Measurements from ENCODE around the gene WDR5B. TPM values are rescaled to one million over a fixed set of nuclear protein-coding genes. Genes with fewer than 3 reads are reported as not detected.

The WDR5B gene
- total and polyA plus RNA-seq, 2 donors (not counting 3 experiments of a cell fraction or from before 2014, with no cell fraction given), result 1.8 to 3.7 TPM

DNA sequence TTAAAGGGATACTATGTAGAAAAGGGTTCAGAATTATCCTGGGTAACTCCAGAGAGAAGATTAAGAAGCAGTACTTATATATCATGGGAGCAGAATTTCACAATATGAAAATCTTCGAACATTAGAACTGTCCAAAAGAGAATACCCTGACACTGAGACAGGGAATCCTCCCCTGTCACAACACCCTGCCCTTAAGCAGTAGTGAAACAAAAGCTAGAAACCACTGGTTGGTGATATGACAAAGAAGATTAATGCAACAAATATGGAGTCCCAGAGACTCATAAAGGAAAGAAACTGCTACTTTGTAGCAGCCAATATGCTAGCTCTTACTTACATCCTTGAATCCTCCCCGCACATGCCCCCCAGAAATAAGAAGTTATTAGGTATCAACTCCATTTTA lies 51.4 kb downstream of the WDR5B start:
- no peak overlapping the region for H3K27ac ChIP-seq (ENCODE audit: insufficient read depth, low read depth, low read length)
- no peaks in the 10 kb centered on the region for H3K79me2 ChIP-seq (ENCODE audit: control insufficient read depth, insufficient read depth, low read length)
- CTCF ChIA-PET, result interaction anchor here (1.5 kb wide), 1 partner anchor 20 kb away, joined by 4 read pairs; the partner anchor contains the start of gene FAM162A
- H3K9me3 ChIP-seq (replicated peaks; ENCODE audit: control insufficient read depth, insufficient read depth, low read length), result no peaks in the 10 kb centered on the region
- no peak overlapping the region for H3K4me2 ChIP-seq (ENCODE audit: insufficient read depth, low read length)
- intact Hi-C loops (cut with micrococcal nuclease) (no loop called here), dilution Hi-C loops (cut with MboI; ENCODE audit: extremely low pct_ligation_motif_present, low sequenced_read_pairs) (no loop called here)
- H3K4me1 ChIP-seq (ENCODE audit: control insufficient read depth, extremely low read depth, insufficient read depth, low read length), result no peaks in the 10 kb centered on the region
- no peak overlapping the region for H2AFZ ChIP-seq (ENCODE audit: low read depth, low read length)
- no peak overlapping the region for H3K4me3 ChIP-seq (replicated peaks in 1 of 3; ENCODE audit: insufficient read depth in 1 of 3, low read depth in 1 of 3, low read length in 3 of 3)
- H3K27me3 ChIP-seq (ENCODE audit: control insufficient read depth in 2 of 2, insufficient read depth in 2 of 2, low read length in 2 of 2), result no peaks in the 10 kb centered on the region
- BruUV-seq (replicated peaks), result no TSS peak
- POLR2A ChIA-PET, result no interaction called here
- TF ChIP-seq FOS (IDR thresholded peaks at IDR 0.05; ENCODE audit: borderline replicate concordance, insufficient read depth, low read length), result no peak
- TF ChIP-seq POLR2A (IDR thresholded peaks at IDR 0.05; ENCODE audit: low read depth, low read length), result no peak
- TF ChIP-seq, protein P1, sequence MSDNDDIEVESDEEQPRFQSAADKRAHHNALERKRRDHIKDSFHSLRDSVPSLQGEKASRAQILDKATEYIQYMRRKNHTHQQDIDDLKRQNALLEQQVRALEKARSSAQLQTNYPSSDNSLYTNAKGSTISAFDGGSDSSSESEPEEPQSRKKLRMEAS (IDR thresholded peaks at IDR 0.05; ENCODE audit: insufficient read depth, insufficient read length), result no peak
- TF ChIP-seq, protein P2, sequence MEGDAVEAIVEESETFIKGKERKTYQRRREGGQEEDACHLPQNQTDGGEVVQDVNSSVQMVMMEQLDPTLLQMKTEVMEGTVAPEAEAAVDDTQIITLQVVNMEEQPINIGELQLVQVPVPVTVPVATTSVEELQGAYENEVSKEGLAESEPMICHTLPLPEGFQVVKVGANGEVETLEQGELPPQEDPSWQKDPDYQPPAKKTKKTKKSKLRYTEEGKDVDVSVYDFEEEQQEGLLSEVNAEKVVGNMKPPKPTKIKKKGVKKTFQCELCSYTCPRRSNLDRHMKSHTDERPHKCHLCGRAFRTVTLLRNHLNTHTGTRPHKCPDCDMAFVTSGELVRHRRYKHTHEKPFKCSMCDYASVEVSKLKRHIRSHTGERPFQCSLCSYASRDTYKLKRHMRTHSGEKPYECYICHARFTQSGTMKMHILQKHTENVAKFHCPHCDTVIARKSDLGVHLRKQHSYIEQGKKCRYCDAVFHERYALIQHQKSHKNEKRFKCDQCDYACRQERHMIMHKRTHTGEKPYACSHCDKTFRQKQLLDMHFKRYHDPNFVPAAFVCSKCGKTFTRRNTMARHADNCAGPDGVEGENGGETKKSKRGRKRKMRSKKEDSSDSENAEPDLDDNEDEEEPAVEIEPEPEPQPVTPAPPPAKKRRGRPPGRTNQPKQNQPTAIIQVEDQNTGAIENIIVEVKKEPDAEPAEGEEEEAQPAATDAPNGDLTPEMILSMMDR (IDR thresholded peaks at IDR 0.05; ENCODE audit: extremely low read depth in 1 of 2, insufficient read depth in 1 of 2, low read depth in 1 of 2, low read length in 2 of 2), result no peak
- TF ChIP-seq GATA2 (IDR thresholded peaks at IDR 0.05; ENCODE audit: insufficient read depth, insufficient read length, low read depth, low read length), result no peak
- no peak for TF ChIP-seq POLR2AphosphoS5 (IDR thresholded peaks at IDR 0.05; ENCODE audit: insufficient read depth, low read depth, low read length)
- no peak for TF ChIP-seq MYC (IDR thresholded peaks at IDR 0.05; ENCODE audit: low read depth, low read length)
- TF ChIP-seq EZH2 (IDR thresholded peaks at IDR 0.05; ENCODE audit: borderline replicate concordance, low read depth, low read length, severe bottlenecking), result no peak
- no peak for TF ChIP-seq JUN (IDR thresholded peaks at IDR 0.05; ENCODE audit: borderline replicate concordance, insufficient read depth, insufficient read length, low read depth)
- no peak overlapping the region for H3K9ac ChIP-seq (replicated peaks; ENCODE audit: extremely low read depth, insufficient read depth, low read length)
- H3K9me1 ChIP-seq (replicated peaks; ENCODE audit: control insufficient read depth, extremely low read depth, insufficient read depth, low read length), result no peaks in the 10 kb centered on the region
- FAIRE-seq, result no peak
- DNase-seq (ENCODE audit: low read depth, low spot score), result no peak
- no peaks in the 10 kb centered on the region for H4K20me1 ChIP-seq (replicated peaks; ENCODE audit: control insufficient read depth, extremely low read depth, insufficient read depth, low read length)
- H3K36me3 ChIP-seq (ENCODE audit: control insufficient read depth in 2 of 2, extremely low read depth in 1 of 2, insufficient read depth in 2 of 2, low read length in 2 of 2), result peaks cover 0 to 7% of the 10 kb centered on the region in 2 experiments

Small RNAs within 50 kb of the gene (small RNA-seq; reads per million reads assigned to genes)
- gene AC083798.1 (ENCODE audit: insufficient read depth, insufficient read length, low read depth, low replicate concordance), result not detected

Other genes starting within 250 kb of the WDR5B start
- gene CASR, start 232.4 kb downstream of the WDR5B start, total RNA-seq, result not detected in 2 replicates
- not detected in 2 replicates for gene CASR, start 232.4 kb downstream of the WDR5B start, polyA plus RNA-seq
- not detected in 2 replicates for gene CSTA, start 90.8 kb downstream of the WDR5B start, total RNA-seq
- gene CSTA, start 90.8 kb downstream of the WDR5B start, polyA plus RNA-seq, result not detected in 2 replicates
- 43.6 and 53.5 TPM in 2 replicates for gene MIX23, start 32.8 kb downstream of the WDR5B start, total RNA-seq
- gene MIX23, start 32.8 kb downstream of the WDR5B start, polyA plus RNA-seq, result 3.7 and 4.5 TPM in 2 replicates
- 23.4 and 25.9 TPM in 2 replicates for gene FAM162A, start 31.9 kb downstream of the WDR5B start, total RNA-seq
- 8.2 and 12.6 TPM in 2 replicates for gene FAM162A, start 31.9 kb downstream of the WDR5B start, polyA plus RNA-seq
- gene KPNA1, start 98.9 kb upstream of the WDR5B start, total RNA-seq, result 110 and 113 TPM in 2 replicates
- gene KPNA1, start 98.9 kb upstream of the WDR5B start, polyA plus RNA-seq, result 21.1 and 24.4 TPM in 2 replicates
- gene PARP9, start 148.2 kb upstream of the WDR5B start, total RNA-seq, result 9.7 and 12.5 TPM in 2 replicates
- 10.1 and 10.4 TPM in 2 replicates for gene PARP9, start 148.2 kb upstream of the WDR5B start, polyA plus RNA-seq
- gene DTX3L, start 148.3 kb upstream of the WDR5B start, total RNA-seq, result 13.8 and 20.5 TPM in 2 replicates
- gene DTX3L, start 148.3 kb upstream of the WDR5B start, polyA plus RNA-seq, result 2.3 and 3.2 TPM in 2 replicates
- 0.99 and 1.4 TPM in 2 replicates for gene PARP15, start 161.6 kb upstream of the WDR5B start, total RNA-seq
- gene PARP15, start 161.6 kb upstream of the WDR5B start, polyA plus RNA-seq, result 0.59 and 0.81 TPM in 2 replicates

All from endothelial cell of umbilical vein (primary cell).